ENCODE data around the gene SLC15A2.
"Not testable (repeated sequence)": the region's sequence is repeated elsewhere in the genome, so short reads cannot be mapped to it uniquely, and the experiment has no call there.

Gene SLC15A2, protein sequence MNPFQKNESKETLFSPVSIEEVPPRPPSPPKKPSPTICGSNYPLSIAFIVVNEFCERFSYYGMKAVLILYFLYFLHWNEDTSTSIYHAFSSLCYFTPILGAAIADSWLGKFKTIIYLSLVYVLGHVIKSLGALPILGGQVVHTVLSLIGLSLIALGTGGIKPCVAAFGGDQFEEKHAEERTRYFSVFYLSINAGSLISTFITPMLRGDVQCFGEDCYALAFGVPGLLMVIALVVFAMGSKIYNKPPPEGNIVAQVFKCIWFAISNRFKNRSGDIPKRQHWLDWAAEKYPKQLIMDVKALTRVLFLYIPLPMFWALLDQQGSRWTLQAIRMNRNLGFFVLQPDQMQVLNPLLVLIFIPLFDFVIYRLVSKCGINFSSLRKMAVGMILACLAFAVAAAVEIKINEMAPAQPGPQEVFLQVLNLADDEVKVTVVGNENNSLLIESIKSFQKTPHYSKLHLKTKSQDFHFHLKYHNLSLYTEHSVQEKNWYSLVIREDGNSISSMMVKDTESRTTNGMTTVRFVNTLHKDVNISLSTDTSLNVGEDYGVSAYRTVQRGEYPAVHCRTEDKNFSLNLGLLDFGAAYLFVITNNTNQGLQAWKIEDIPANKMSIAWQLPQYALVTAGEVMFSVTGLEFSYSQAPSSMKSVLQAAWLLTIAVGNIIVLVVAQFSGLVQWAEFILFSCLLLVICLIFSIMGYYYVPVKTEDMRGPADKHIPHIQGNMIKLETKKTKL

DNA sequence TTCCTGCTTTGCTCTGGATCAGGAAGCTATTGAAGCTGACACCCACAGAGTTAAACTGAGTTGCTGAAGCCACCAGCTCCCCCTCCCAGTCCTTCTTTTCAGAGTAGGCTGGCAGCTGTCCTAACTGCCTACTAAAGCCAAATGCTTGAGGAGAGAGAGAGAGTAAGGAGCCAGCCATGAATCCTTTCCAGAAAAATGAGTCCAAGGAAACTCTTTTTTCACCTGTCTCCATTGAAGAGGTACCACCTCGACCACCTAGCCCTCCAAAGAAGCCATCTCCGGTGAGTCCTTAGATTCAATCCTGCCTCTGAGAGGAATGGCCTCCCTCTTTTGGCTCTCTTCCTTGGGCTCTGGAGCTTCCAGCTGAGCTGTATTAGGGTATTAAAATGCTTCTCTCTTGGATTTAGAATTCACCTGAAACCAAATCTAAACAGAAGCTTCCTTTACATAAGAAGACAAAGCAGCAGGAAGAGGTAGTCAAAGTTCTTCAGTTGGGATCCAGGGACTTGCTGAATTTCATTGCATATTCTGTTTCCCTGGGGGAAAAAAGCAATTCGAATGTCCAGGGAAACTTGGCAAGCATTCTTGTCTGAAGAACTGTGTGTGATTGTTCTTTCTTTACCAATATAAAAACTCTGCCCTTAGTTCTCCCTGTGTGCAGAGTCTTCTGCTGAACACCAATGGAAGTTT is at the start of gene SLC15A2:
Gene SLC15A2 (plus strand): TSS at position 101 of the 690 bp plus-strand sequence. CDS start 76 bp downstream, at position 177.
- peak; percentile 16 for DNase-seq

- DNase-seq = no peak
Observed at GRCh38 chr3:121844892-121845291, 49.3 kb upstream of the SLC15A2 start.

DNA sequence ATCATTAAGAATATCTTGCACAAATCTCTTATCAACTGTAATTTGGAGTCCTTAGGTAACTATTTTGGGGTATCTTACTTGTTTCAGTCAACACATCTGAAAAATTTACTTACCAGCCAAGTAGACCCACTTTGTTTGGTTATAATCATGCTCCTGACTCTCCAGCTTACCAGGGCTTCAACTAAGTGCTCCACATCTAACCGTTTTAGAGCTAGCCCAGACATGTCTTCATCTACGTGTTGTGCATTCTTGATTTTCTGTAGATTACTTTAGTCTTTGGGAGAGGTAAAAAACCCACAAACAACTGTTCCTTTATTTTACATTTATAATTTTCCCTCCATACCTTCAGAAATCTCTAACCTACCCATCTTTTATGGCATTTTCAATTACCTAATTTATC is 41.9 kb upstream of the SLC15A2 start:
- DNase-seq = no peak

DNA sequence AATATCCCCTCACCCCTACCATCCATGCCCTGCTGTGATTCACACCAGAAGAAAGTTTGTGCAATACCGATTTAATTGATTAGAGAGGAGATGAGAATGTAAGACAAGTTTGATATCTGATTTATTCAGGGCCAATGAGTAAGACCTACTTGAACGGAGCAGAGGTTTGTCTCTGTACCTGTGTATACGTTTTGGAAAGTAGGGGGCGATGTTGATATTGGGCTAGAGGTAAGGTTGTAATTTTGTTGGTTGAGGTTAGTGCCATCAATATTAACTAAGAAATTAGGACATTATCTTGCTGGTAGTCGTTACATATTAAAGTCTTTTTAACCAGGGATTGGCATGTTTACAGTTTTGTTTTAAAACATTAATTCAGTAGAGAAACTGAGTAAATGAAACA is 38.6 kb upstream of the SLC15A2 start:
- no peak for DNase-seq

- DNase-seq = not testable (repeated sequence)
Observed at GRCh38 chr3:121857778-121858177, 36.4 kb upstream of the SLC15A2 start.

DNA sequence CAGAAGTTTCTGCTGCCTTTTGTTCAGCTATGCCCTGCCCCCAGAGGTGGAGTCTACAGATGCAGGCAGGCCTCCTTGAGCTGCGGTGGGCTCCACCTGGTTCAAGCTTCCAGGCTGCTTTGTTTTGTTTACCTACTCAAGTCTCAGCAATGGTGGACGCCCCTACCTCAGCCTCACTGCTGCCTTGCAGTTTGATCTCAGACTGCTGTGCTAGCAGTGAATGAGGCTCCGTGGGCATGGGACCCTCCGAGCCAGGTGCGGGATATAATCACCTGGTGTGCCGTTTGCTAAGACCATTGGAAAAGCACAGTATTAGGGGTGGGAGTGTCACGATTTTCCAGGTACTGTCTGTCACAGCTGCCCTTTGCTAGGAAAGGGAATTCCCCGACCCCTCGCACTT is 31.0 kb upstream of the SLC15A2 start:
- not testable (repeated sequence) for DNase-seq

- no peak for DNase-seq
Observed at GRCh38 chr3:121863801-121864200, 30.4 kb upstream of the SLC15A2 start.

DNA sequence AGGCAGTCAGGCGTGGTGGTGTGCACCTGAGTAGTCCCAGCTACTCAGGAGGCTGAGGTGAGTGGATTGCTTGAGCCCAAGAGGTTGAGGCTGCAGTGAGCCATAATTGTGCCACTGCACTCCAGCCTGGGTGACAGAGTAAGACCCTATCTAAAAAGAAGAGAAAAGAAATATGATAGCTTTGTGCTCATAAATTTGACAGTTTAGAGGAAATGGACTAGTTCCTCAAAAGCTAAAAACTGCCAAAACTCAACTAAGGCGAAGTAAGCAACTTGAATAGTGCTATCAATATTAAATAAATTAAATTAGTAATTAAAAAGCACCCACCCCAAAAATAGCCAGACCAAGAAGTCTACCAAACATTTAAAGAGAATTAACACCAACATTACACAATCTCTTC is 24.5 kb upstream of the SLC15A2 start:
- no peak for DNase-seq

GRCh38 chr3:121870717-121871116 is 23.5 kb upstream of the SLC15A2 start:
- DNase-seq = no peak

GRCh38 chr3:121871430-121871829 is 22.8 kb upstream of the SLC15A2 start:
- no peak for DNase-seq

GRCh38 chr3:121878411-121878810 is 15.8 kb upstream of the SLC15A2 start:
- DNase-seq = no peak

- DNase-seq = peak; percentile 4
Observed at GRCh38 chr3:121883507-121883906, 10.7 kb upstream of the SLC15A2 start.

DNA sequence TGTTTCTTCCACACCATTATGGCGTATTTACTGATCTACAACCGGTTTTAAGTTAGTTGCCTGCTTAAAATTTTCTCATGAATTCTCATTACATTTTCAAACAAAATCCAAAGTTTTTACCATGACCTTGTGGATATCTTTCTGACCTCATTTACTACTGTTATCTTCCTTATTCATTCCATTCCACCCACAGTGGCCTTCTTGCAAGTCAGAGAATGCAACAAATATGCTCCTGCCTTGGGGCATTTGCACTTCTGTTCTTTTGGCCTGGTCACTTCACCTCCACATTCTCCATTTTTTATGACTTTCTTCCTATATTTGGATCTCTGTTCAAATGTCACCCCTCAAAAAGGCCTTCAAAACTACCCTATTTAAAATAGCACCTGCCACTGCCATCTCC is 8.8 kb upstream of the SLC15A2 start:
- DNase-seq = no peak

GRCh38 chr3:121895121-121895520 is 920 bp downstream of the SLC15A2 start:
- no peak for DNase-seq

DNA sequence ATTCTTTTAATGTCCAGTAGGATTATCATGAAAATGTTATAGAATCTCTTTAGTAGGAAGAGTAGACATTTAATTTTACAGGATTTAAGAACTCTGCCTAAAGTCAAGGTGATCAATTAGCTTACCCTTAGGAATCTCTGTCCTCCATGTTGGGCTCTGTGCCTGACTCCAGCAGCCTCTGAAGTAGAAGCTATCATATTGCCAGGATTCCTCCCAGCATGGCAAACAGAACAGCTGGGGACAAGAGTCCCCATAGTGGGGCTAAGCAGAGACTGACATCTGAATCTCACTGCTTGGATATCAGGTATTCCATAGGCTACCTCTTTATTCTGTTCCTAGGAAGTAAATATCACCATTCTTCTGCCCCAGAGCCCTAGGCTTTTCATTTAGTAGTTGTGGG is 1.5 kb downstream of the SLC15A2 start:
- DNase-seq = no peak

DNA sequence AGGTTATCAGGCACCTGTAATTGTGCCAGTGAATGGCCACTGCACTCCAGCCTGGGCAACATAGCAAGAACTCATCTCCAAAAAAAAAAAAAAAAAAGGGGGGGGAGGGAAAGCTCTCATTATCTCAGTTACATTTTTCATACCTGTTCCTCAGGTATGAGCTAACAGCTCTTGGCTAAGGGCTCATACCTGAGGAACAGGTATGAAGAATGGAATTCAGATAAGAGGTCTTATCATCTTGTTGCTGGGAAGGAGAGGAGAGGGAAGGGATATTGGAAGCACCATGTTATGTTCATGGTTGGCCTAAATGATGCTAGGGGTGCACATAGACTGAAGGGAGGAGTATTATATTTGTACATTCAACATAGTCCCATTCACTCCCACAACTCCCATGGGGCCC is 2.6 kb downstream of the SLC15A2 start:
- DNase-seq = no peak

- no peak for DNase-seq
Observed at GRCh38 chr3:121897296-121897695, 3.1 kb downstream of the SLC15A2 start.

GRCh38 chr3:121913305-121913990 is 19.2 kb downstream of the SLC15A2 start:
- no peak for DNase-seq

GRCh38 chr3:121914081-121914998 is 20.1 kb downstream of the SLC15A2 start:
- DNase-seq = no peak

GRCh38 chr3:121916189-121916588 is 22.0 kb downstream of the SLC15A2 start:
- peak; percentile 21 for DNase-seq

DNA sequence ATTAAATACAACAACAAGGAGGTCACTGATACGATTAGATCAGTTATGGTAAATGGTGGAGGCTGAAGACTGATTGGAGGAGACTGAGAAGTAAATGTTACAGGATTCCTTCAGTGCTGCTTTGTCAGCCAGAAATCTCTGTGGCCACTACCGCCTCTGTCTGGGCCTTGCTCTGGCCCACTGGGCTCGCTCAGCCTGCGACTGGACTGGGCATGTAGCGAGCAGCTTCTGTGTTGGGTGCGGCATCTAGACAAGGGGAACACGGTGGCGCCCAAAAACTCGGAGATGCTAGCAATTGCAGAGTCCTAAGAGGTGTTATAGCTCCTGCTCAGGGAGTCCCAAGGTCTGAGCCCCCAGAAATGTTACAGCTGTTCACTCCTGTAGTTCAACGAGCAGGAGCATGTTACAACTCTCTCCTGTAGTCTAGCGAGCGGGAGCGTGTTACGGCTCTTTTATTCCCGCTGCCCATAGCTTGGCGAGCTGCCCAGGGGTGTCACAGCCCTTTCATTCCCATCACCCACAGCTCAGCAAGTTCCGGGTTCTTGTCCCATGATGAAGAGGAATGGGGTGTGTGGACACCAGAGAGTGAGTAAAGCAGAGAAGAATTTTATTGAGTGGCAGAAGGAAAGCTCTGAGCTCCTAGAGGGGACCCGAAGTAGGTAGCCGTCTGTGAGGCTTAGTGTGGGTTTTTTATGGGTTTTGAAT is 24.7 kb downstream of the SLC15A2 start:
- DNase-seq = no peak

Measured in eye (tissue), 1 donor.